AG10803 (cell line): Measurements from ENCODE around the gene SYT12.

ENCODE experiments used
- DNase-seq: peaks from one replicate; pipeline ENCODE4 v3.0.0; 2010; ENCODE audit warnings: low read depth
- H3K4me3 ChIP-seq: 2 replicates; pipeline ENCODE4 v1.5.1; 2011; ENCODE audit warnings: mild to moderate bottlenecking, low read length, control low read depth
- CTCF ChIP-seq: conservative IDR thresholded peaks from 2 replicates; pipeline ENCODE4 v1.5.1; 2011; ENCODE audit warnings: mild to moderate bottlenecking, low read length, control low read depth, inconsistent platforms

SYT12 gene

GRCh38 chr11:66978229-66978628, 44.7 kb upstream of the SYT12 start:
- H3K4me3 ChIP-seq = no peak overlapping the region
- TF ChIP-seq CTCF = no peak
- no peak for DNase-seq

- no peak overlapping the region for H3K4me3 ChIP-seq
- no peak for DNase-seq
- no peak for TF ChIP-seq CTCF
Measured at GRCh38 chr11:66978717-66979116, 44.2 kb upstream of the SYT12 start.

- peak; percentile 86 for DNase-seq
- no peak for TF ChIP-seq CTCF
- no peak overlapping the region for H3K4me3 ChIP-seq
Measured at GRCh38 chr11:66979336-66979980, 43.5 kb upstream of the SYT12 start.

GRCh38 chr11:66981976-66982578, 40.9 kb upstream of the SYT12 start:
- peak; percentile 91 for DNase-seq

GRCh38 chr11:66983275-66983924, 39.5 kb upstream of the SYT12 start:
- DNase-seq = no peak
- TF ChIP-seq CTCF = no peak
- H3K4me3 ChIP-seq = no peak overlapping the region

More at GRCh38 chr11:66981976-66982578, 40.9 kb upstream of the SYT12 start:
- no peak for TF ChIP-seq CTCF
- no peak overlapping the region for H3K4me3 ChIP-seq

GRCh38 chr11:66985508-66986177, 37.3 kb upstream of the SYT12 start:
- TF ChIP-seq CTCF = no peak
- DNase-seq = no peak
- H3K4me3 ChIP-seq = no peak overlapping the region

- no peak for DNase-seq
- no peak for TF ChIP-seq CTCF
- H3K4me3 ChIP-seq = no peak overlapping the region
Measured at GRCh38 chr11:66986178-66986545, 36.8 kb upstream of the SYT12 start.
